Activated CD8-positive, alpha-beta memory T cell treated with anti-CD3 and anti-CD28 coated beads for 1 hour (primary cell): ENCODE measurements around the gene TNNT2.

Source experiments
- DNase-seq, 2 donors: peaks; one replicate each; pipeline ENCODE4 v3.0.0-alpha.2; 2020; ENCODE audit warnings: low read depth in 1 of 2; ENCODE audit errors: extremely low read depth in 1 of 2

The TNNT2 gene

DNA sequence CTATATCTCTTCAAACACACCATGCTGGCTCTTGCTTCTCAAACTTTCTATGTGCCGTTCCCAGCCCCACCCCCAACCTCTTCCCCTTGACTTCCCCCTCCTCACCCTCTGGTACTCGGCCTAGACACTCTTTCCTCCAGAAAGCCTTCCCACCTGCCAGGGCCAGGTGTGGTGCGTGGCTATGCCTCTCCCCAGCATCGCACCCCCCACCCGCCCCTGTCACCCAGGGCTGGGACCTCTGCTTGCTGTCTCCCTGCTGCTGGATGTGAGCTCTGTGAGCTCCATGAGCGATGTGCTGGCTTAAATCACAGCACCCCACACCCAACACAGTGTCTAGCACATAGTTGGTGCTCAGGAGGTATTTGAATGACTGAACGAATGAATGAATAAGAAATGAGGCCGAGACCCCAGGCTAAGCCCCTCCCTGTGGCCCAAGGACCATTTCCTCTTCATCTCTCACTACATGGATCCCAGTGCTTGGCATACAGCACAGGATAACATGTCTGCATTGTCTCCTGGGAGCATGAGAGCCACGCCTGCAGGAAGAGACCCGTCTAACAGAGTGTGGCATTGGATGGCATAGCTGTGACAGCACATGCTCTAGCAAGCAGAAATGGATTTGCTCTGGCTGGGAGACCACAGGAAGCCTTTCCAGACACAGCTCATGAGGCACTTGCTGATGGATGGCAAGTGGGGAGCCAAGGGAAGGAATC is 19.7 kb downstream of the TNNT2 start:
- DNase-seq, result no peak

DNA sequence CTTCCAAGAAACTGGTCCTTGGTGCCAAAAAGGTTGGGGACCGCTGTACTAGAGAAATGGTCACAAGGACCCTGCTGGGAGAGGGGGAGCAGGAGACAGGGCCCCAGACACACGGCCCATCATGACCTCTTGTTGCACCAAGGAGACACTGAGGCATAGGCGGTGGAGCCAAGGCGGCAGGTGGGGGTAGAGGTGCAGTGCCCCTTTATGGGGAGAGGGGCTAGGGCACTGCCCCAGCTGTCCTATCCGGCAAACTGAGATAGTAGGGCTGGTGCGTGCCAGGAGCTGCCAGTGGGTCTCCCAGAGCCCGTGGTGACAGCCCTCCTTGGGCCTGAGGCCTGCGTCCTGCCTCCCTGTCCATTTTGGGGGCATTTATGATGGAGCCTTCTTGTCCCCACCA is 20.3 kb downstream of the TNNT2 start:
- DNase-seq, result no peak

DNA sequence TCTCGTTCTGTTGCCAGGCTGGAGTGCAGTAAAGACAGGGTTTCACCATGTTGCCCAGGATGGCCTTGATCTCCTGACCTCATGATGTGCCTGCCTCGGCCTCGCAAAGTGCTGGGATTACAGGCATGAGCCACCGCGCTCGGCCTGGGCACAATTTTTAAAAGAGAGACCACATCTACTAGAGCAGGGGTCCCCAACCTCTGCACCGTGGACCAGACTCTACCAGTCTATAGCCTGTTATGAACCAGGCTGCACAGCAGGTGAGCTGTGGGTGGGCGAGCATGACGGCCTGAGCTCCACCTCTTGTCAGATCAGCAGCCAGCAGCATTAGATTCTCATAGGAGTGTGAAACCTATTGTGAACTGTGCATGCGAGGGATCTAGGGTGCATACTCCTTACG is 20.8 kb downstream of the TNNT2 start:
- no peak for DNase-seq

DNA sequence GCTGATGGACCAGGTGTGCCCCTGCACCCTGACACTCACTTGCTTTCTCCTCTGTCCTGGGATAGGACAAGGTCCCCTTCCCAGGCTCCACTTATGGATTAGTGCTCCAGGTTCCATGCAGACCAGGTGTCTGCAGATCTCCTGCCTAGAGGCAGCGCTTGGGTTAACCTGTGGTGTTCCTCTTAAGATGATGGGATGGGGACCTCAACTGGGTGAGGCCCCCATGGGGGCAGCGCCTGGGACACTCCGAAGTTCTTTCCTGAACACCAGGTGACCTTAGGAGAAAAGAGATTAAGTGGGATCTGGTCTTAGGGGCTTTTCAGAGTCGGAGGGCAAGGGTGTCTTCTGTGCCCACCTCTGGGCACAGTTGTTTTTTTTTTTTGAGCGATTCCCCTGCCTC is 21.2 kb downstream of the TNNT2 start:
- DNase-seq, result no peak

DNA sequence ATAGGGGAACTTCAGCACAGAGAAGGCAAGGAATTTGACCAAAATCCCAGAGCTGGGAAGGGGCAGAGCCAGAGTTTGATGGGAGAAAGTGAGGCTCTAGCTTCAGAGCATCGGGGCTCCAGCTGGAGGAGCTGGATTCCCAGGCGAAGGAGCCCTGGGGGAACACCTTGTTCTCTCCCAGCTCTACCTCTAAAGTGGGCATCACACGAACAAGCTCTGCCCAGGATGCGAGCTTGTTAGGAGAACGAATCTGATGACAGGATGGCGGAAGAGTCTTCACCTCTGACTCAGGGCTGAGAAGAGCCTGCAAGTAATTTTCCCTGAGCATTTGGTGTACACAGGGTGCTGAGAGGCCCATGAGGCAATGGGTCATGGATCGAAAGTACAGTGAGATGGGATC is 22.0 kb downstream of the TNNT2 start:
- no peak for DNase-seq

DNA sequence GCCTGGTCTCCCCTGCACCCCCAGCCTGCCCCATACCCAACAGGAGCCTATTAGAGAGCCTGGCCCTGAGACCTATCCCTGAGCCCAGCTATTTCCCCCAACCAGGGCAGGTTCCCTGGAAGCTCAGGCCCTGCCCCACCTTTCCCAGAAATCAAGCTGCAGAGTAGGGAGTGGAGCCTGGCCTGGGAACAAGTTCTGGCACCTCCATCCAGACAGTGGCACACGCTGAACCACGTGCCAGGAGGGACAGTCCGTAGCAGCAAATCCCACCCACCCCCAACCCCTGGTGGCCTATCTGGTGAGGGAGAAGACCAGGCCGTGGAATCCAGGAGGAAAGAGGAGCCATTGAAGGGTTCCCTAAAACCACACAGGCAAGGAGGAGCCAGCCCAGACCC is 22.6 kb downstream of the TNNT2 start:
- DNase-seq, result no peak

DNA sequence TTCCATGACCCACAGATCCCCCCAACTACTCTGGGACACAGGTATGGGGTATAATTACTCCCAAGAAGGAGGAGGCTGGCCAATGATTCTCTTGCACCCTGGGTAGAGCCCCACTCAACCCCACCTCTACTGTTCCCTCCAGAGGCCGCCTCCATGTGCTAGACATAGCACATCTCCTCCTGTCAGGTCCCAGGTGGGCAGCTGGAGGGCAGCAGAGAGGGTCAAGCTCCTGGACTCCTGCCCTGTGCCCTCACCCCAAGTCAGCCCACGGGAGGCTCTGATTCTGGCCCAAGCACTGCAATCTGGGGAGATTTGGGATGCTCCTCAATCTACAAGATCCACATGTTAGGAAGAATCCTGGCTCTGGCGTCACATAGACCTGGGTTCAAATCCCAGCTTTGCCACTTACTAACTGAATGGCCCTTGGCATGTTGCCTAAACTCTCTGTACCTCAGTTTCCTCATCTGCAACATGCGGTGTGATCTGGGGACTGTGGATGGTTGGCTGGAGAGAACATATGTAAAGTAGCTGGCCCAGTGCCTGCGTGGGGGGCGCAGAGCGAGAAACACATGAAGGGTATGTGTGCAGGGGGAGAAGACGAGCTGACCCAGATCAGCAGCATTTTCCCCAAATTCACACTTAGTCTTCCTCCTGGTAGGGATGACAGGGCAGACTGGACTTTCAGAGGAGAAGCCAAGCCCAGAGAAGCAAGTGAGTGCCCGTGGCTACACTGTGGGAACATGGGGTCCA is 23.2 kb downstream of the TNNT2 start:
- DNase-seq, result no peak

DNA sequence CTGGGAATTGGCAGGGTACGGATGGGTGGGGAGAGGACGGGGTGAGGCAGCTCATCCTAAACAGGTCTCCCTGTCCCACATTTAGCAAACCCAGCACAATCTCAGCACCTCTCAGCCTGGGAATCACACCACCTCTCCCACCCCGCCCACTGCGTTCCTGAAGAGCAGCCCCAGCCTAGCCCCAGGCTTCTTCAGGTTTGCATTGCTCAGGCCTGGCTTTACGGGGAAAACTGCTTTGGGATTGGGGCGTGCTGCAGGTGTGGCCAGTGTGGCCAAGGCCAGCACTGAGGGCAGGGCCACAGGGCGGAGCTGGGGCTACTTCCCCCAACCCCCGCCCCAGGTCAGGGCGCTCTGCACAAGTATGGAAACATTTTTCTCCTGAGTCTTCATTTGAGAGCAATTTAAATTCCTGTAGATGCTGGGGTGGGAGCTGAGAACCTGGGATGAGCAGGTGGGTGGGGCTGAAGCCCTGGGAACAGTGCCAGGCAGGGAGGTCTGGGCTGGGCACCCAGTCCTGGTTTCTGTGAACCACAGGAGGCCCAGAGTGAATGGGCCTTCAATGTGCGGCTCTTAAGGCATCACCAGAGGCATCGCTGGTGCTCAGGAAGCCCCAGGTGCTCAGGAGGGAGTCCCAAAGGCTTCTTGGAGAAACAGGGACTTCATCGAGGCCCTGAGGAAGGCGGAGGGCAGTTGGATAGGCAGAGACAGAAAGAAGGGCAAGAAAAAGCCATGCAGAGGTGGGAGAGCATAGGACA is 24.1 kb downstream of the TNNT2 start:
- DNase-seq, result no peak

DNA sequence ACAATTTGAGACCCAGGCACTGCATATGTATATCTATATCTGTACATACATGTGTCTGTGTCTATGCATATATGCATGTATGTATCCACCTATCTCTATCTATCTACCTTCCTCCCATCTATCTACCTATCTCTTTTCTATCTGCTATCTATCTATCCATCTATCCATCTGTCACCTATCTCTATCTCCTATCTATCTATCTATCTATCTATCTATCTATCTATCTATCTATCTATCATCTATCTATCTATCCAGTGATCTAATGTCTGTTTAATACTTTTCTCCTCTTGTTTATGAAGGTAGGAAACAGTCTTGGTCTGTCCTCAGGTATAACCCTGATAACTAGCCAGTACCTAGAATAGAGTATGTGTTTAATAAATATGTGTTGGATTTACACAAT is 25.9 kb downstream of the TNNT2 start:
- no peak for DNase-seq

DNA sequence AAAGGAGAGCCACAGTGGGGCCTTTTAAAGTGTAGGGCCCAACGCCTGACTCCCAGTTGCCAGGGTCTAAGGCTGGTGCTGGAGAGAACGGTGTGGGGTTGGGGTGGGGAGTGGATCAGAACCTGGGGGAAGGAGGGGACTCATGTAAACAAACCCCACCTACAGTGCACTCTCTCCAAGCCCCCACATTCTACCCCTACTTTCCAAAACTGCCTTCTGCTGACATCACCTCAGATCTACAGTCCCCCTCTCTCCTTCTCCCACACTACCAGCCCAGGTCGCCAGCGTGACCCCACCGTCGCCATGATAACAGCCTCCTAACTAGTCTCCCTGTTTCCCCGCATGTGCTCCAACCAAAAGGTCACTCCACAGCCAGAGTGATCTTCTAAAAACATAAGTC is 26.6 kb downstream of the TNNT2 start:
- no peak for DNase-seq

DNA sequence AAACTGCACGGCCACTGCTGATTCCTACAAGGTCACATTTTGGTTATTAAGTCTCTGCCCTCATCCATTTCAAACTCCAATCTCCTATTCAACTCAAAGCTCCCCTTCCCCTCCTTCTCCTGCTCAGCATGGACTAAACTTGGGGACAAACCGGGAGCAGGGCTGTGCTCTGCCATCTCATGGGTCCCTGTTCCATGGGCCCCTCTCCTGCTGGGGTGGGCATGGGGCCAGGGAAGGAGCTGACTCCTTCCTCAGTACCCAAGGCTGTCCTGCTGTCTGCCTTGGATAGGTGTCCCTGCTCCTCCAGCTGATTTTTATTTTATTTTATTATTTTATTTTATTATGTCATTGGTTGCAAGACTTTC is 27.1 kb downstream of the TNNT2 start:
- DNase-seq, result no peak

DNA sequence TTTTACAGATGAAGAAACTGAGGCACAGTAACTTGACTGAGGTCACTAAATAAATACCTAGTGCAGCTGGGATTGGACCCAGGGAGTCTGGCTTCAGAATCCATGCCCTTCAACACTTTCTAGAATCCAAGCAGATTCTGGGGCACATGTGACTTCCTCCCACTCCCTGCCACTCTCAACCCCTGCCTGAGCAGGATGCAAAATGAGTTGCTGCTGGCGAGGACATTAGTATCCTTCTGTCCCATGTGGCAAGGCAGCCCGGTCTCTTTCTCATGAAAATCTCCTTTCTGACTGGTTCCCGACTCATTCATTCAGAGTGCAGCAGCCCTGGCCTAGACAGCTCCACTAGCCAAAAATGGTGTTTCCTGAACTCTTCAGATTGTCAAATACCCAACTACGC is 28.4 kb downstream of the TNNT2 start:
- no peak for DNase-seq

DNA sequence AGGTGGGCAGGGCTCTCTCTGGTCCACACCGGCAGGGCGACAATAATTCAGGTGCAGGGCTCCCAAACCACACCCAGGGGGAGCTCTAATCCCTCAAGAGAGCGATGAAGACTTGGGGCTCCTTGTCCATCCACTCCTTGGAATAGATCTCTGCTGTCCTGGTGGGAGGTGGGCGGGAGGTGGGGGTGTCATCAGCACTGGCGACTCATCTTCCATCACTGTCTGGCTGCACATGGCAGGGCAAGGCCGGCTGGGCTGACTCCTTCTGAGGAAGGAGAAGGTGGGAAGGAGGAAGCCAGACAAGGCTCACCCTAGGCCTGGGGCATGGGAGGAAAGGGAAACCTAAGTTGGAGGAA is 29.3 kb downstream of the TNNT2 start:
- DNase-seq, result peak in 1 of 2 donors; percentile 4

DNA sequence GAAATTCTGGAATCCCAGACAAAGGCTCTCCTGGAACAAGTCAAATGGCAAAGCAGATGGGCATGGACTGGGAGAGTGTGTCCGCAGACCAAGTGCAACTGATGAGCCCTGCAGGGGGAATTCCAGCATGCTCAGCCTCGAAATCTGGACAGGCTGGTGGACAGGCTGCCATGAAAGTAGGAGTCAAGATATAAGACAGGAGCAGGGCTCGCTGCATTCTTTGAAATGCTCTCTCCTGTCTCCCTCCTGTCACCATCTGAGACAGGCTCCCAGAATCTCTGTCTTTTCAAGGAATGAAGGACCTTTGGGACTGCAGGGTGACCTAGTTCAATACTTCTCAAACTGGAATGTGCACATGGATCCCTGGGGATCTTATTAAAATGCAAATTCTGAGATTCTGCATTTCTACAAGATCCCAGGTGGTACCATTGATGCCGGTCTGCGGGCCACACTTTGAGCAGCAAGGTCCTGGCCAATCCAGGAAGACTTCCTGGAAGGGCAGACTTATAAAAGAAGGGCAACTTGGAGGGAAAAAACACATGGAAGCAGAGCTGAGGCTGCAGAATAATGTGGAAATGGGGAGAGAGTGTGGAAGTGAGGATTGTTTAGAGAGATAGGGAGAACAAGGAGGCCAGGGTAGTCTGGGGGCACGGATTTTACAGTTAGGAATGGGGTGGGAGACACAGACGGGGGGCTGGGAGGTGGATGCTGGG is 29.8 kb downstream of the TNNT2 start:
- DNase-seq, result no peak

DNA sequence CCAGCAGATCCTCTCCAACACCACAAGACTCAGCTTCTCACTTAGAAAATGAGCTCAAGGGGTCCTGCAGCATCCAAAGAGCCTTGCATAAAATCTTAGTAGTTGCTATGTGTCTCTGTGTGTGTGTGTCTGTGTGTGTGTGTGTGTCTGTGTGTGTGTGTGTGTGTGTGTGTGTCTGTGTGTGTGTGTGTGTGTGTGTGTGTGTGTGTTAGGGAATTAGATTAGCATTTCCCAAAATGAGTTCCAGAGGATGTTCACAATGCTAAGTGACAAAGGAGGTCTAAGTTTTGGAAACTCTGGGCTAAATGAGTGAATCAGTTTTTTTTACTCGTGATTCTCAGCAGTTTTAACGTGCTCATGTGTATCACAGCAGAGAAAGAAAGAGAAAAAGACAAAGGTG is 30.5 kb downstream of the TNNT2 start:
- DNase-seq, result no peak

DNA sequence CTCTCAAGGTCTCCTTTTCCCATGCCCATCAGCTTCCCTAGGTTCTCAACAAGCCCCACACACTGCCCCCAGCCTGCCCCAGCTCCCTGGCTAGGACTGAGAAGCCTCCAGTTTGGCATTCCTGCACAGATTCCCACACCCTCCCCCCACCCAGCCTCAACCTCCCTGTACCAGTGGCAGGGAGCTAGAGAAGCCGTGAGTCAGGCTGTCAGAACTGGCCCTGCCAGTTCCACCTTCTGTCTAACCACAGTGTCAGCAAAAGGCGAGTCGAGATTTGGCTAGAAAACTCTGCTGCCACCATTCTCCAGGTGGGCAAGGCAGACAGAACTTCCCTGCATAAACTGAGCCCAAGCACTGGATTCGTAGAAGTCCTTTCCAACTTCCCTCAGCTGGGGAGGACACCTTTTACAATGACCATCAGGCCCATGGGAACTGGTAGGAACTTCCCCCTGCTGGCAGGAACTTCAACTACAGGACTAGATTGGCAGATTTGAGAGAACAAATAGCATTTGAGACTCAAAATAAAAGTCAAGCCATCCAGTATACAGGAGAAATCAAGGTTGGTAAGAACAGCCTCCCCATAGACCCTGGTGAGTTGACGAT is 31.0 kb downstream of the TNNT2 start:
- no peak for DNase-seq

DNA sequence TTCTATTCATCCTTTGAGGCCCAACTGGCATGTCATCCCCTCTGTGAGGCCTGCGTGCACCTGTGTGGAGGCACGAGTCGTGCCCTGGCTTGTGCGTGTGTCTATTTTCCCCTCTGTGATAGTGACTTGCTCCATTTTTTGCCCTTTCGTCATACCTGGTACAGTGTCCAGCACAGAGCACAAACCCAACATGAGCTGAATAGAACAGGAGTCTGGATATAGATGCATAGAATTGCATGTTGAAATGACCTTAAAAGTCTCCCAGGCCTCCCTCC is 32.5 kb downstream of the TNNT2 start:
- DNase-seq, result no peak

DNA sequence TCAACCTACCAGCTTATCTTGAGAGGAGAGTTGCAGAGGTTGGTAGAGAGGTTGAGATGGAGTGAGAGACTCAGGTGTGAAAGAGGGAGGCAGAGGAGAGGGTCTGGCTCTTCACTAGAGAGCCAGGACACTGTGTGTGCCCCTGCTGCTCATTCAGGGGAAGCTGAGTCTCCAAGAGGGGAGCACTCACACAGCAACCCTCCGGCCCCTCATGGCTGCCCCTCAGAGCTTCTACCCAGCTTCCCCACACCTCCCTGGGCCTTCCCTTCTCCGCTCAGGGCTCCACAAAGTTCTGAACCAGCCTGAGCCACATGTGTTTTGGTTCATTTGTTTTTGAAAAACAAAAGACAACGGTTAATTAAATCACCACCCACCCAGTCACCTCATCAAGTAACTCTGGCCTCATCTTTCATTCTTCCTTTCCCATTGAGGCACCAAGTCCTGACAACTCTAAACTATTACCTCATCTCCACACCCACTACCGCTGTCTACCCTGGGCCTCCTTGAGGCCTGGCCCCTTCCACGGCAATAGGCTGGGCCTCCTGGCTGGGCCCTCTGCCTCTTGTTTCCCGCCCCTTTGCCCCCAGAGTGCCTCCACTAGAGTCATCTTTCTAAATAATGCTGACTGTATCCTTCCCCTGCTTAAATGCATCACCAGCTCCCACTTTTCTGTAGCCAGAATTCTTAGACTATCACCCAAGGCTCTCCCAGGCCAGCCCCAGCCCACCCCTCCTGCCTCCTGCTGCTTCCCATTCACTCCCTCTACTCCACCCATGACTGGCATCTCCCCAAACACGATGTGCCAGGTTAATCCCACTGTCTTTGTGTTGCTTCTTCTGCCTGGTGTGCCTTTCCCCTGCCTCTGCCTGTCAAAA is 33.0 kb downstream of the TNNT2 start:
- DNase-seq, result no peak

DNA sequence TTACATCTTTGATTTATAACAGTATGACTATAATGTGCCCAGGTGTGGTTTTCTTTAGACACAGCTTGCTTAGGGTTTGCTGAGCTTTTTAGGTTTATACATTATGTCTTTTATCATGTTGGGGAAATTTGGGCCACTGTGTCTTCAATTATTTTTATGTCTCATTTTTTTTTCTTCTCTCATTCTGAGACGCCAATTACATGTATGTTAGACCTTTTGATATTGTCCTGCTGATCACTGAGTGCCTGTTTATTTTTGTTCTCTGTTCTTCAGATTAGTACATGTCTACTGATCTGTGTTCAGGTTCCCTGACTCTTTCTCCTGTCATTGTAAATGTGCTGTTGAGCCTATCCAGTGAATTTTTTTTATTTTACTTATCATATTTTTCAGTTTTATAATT is 36.1 kb downstream of the TNNT2 start:
- no peak for DNase-seq

DNA sequence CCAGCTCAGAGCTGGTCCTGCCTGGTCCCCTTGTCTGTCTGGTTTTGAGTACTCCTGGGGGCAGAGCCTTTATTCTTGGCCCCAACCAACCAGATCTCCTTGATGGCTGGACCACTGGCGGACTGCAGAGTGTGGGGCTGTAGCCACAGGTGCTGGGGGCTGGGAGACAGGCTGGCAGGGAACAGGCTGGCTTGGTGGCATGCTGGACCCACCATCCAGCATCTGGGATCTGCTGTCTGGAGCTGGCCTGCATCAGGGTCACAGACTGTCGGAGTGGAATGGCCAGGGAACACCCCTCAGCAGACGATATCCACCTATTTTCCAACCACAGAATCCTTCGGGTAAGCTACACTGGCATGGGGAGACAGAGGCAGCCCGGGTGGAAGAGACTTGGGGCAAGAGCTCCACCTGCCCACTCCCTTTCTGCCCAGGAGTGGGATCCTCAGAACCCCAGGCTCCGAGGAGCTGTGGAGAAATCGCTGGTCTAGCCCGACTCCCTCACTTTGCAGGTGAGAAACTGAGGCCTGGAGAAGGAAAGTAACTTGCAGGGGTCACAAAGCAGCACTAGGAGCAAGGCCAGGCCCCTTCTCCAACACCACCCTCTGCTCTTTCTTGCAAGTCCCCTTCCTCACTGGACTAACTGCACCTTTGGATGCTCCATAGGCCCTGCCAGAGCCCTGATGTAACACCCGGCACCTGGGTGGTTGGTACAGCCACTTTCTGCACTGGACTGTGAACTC is 40.6 kb downstream of the TNNT2 start:
- no peak for DNase-seq
